Measurements from ENCODE around the gene SPNS2. TPM values are rescaled to one million over a fixed set of nuclear protein-coding genes. Genes with fewer than 3 reads are reported as not detected.

SPNS2 gene
- polyA plus RNA-seq, 1 donor (not counting 4 experiments of a cell fraction or from before 2014, with no cell fraction given) = 0.10 TPM

DNA sequence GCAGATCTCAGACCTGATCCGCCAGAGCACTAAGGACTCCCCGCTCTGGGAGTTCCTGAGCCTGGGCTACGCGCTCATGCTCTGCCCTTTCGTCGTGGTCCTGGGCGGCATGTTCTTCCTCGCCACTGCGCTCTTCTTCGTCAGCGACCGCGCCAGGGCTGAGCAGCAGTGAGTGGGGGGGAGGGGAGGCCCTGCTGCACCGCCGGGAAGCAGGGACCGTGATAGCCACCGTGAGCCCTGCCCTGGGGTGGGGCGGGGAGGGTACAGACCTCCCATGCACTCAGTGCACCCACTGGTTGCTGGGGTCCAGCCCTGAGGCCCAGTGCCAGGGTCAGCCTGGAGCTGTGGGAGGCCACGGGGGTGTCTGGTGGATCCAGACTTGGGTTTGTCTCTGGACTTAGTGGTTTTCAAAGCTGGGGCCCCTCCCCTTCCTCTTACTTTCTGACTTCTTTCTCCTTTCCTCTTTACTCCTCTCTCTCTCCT lies 37.6 kb downstream of the SPNS2 start:
- TF ChIP-seq, protein P1, sequence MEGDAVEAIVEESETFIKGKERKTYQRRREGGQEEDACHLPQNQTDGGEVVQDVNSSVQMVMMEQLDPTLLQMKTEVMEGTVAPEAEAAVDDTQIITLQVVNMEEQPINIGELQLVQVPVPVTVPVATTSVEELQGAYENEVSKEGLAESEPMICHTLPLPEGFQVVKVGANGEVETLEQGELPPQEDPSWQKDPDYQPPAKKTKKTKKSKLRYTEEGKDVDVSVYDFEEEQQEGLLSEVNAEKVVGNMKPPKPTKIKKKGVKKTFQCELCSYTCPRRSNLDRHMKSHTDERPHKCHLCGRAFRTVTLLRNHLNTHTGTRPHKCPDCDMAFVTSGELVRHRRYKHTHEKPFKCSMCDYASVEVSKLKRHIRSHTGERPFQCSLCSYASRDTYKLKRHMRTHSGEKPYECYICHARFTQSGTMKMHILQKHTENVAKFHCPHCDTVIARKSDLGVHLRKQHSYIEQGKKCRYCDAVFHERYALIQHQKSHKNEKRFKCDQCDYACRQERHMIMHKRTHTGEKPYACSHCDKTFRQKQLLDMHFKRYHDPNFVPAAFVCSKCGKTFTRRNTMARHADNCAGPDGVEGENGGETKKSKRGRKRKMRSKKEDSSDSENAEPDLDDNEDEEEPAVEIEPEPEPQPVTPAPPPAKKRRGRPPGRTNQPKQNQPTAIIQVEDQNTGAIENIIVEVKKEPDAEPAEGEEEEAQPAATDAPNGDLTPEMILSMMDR (optimal IDR thresholded peaks at IDR 0.05 in 1 of 3, IDR thresholded peaks at IDR 0.05 in 1 of 3, conservative IDR thresholded peaks at IDR 0.05 in 1 of 3; ENCODE audit: extremely low read depth in 1 of 3, insufficient read depth in 2 of 3, low read length in 3 of 3) = no peak
- TF ChIP-seq EZH2 (IDR thresholded peaks at IDR 0.05; ENCODE audit: low read length) = no peak
- H3K4me3 ChIP-seq (ENCODE audit: control insufficient read depth in 2 of 3, extremely low read depth in 1 of 3, insufficient read depth in 2 of 3, low read depth in 1 of 3, low read length in 3 of 3) = no peak overlapping the region
- H4K20me1 ChIP-seq (ENCODE audit: control insufficient read depth, extremely low read depth, insufficient read depth, low read length) = peaks cover 9% of the 10 kb centered on the region
- H3K27ac ChIP-seq (ENCODE audit: control insufficient read depth, insufficient read depth, low read length) = no peak overlapping the region
- no peak overlapping the region for H3K9ac ChIP-seq (ENCODE audit: control insufficient read depth, extremely low read depth, insufficient read depth, low read length)
- no peaks in the 10 kb centered on the region for H3K4me1 ChIP-seq (ENCODE audit: control insufficient read depth, extremely low read depth, insufficient read depth, low read length)
- no peak for FAIRE-seq
- DNase-seq (ENCODE audit: low read depth, low spot score) = no peak
- no peak overlapping the region for H3K4me2 ChIP-seq (ENCODE audit: control insufficient read depth, extremely low read depth, insufficient read depth, low read depth, low read length)
- dilution Hi-C loops (cut with MboI; ENCODE audit: extremely low pct_ligation_motif_present, low sequenced_read_pairs) = no loop called here
- no peaks in the 10 kb centered on the region for H3K9me1 ChIP-seq (ENCODE audit: control insufficient read depth, extremely low read depth, insufficient read depth, low read length)
- H3K9me3 ChIP-seq (ENCODE audit: control insufficient read depth, low read depth, low read length) = no peaks in the 10 kb centered on the region
- peaks cover 14% of the 10 kb centered on the region for H3K27me3 ChIP-seq (ENCODE audit: control insufficient read depth, extremely low read depth, insufficient read depth, low read length)
- no peaks in the 10 kb centered on the region for H3K79me2 ChIP-seq (ENCODE audit: control insufficient read depth, insufficient read depth, low read length)
- peaks cover 17 to 24% of the 10 kb centered on the region in 2 experiments for H3K36me3 ChIP-seq (ENCODE audit: control insufficient read depth in 2 of 2, extremely low read depth in 1 of 2, insufficient read depth in 2 of 2, low read length in 2 of 2)
- no peak overlapping the region for H2AFZ ChIP-seq (ENCODE audit: control insufficient read depth, low read length)

DNA sequence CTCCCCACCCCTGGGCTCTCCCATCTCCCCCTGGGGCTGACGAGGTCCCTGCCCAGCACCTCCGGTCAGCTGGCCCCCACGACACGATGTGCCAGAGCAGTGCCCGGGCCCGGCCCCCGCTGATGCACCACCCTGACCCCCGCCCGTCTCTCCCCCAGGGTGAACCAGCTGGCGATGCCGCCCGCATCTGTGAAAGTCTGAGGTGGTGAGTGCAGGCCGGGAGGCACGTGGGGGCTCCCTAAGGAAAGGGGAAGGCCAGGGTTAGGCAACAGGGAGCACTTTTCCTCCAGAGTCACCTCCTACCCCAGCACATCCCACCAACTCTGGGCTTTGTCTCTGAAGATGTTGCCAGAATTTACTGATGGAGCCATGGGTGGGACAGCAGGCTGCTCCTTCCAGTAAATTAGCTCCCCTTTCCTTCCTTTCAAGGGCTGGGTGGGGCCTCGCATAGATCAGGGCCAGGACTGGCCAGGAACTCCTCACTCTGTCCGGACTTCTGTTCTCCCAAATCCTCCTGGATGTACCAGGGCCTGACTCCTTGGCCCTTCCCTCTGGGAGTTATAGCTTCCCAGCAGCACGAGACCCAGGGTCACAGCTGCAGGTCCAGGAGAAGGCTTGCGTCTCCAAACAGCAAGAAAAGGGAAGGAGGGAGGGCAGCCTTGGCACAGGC lies 38.2 kb downstream of the SPNS2 start:
- H2AFZ ChIP-seq (ENCODE audit: control insufficient read depth, low read length) = no peak overlapping the region
- no peak for FAIRE-seq
- dilution Hi-C loops (cut with MboI; ENCODE audit: extremely low pct_ligation_motif_present, low sequenced_read_pairs) = no loop called here
- H3K9me3 ChIP-seq (ENCODE audit: control insufficient read depth, low read depth, low read length) = no peaks in the 10 kb centered on the region
- H3K4me2 ChIP-seq (ENCODE audit: control insufficient read depth, extremely low read depth, insufficient read depth, low read depth, low read length) = no peak overlapping the region
- peaks cover 9% of the 10 kb centered on the region for H4K20me1 ChIP-seq (ENCODE audit: control insufficient read depth, extremely low read depth, insufficient read depth, low read length)
- H3K9me1 ChIP-seq (ENCODE audit: control insufficient read depth, extremely low read depth, insufficient read depth, low read length) = no peaks in the 10 kb centered on the region
- no peak for DNase-seq (ENCODE audit: low read depth, low spot score)
- peaks cover 23 to 29% of the 10 kb centered on the region in 2 experiments for H3K36me3 ChIP-seq (ENCODE audit: control insufficient read depth in 2 of 2, extremely low read depth in 1 of 2, insufficient read depth in 2 of 2, low read length in 2 of 2)
- no peaks in the 10 kb centered on the region for H3K4me1 ChIP-seq (ENCODE audit: control insufficient read depth, extremely low read depth, insufficient read depth, low read length)
- TF ChIP-seq, protein P1 (optimal IDR thresholded peaks at IDR 0.05 in 1 of 3, IDR thresholded peaks at IDR 0.05 in 1 of 3, conservative IDR thresholded peaks at IDR 0.05 in 1 of 3; ENCODE audit: extremely low read depth in 1 of 3, insufficient read depth in 2 of 3, low read length in 3 of 3) = no peak
- TF ChIP-seq EZH2 (IDR thresholded peaks at IDR 0.05; ENCODE audit: low read length) = no peak
- peaks cover 13% of the 10 kb centered on the region for H3K27me3 ChIP-seq (ENCODE audit: control insufficient read depth, extremely low read depth, insufficient read depth, low read length)
- no peak overlapping the region for H3K27ac ChIP-seq (ENCODE audit: control insufficient read depth, insufficient read depth, low read length)
- H3K79me2 ChIP-seq (ENCODE audit: control insufficient read depth, insufficient read depth, low read length) = no peaks in the 10 kb centered on the region
- H3K4me3 ChIP-seq (ENCODE audit: control insufficient read depth in 2 of 3, extremely low read depth in 1 of 3, insufficient read depth in 2 of 3, low read depth in 1 of 3, low read length in 3 of 3) = no peak overlapping the region
- H3K9ac ChIP-seq (ENCODE audit: control insufficient read depth, extremely low read depth, insufficient read depth, low read length) = no peak overlapping the region
